ENCODE data around the gene SNRPD2.

GRCh38 chr19:45637890-45638667 is 53.7 kb downstream of the SNRPD2 start:
- TF ChIP-seq CTCF (IDR thresholded peaks at IDR 0.05) (no peak), POLR2A (IDR thresholded peaks at IDR 0.05) (no peak)

All from vagina (tissue), 2 donors.